ENCODE data around the gene LRRC37A. TPM values are rescaled to one million over a fixed set of nuclear protein-coding genes. Genes with fewer than 3 reads are reported as not detected.
"Not testable (repeated sequence)": the region's sequence is repeated elsewhere in the genome, so short reads cannot be mapped to it uniquely, and the experiment has no call there.

The LRRC37A gene
- polyA plus RNA-seq, 1 experiment, result 1.2 TPM

- no peak for TF ChIP-seq CTCF (IDR thresholded peaks at IDR 0.05; ENCODE audit: low read depth, low read length)
- ChIA-PET CTCF (interaction anchor here (2.0 kb wide), 1 partner anchor 13 kb away, joined by 5 read pairs; no protein-coding TSS in a partner anchor), POLR2A (no interaction called here)
- H3K27me3 ChIP-seq (ENCODE audit: control insufficient read depth, insufficient read depth, low read length), result no peaks in the 10 kb centered on the region
- no peaks in the 10 kb centered on the region; the same call in 1 of the 2 replicates for H3K9me3 ChIP-seq (ENCODE audit: control insufficient read depth, insufficient read depth, low read length)
- H3K4me3 ChIP-seq (ENCODE audit: low read depth, low read length), result no peak overlapping the region
- no peak for DNase-seq (ENCODE audit: low read depth, low spot score)
- H3K27ac ChIP-seq (ENCODE audit: low read depth, low read length), result no peak overlapping the region
Measured at GRCh38 chr17:46273541-46274236, 21.2 kb upstream of the LRRC37A start.

- ChIA-PET CTCF (interaction anchor here (1.4 to 2.0 kb wide), 2 partner anchors 13 to 272 kb away, joined by 3 to 5 read pairs; no protein-coding TSS in a partner anchor), POLR2A (no interaction called here)
- Histone ChIP-seq H3K4me3 (ENCODE audit: low read depth, low read length) (no peak overlapping the region), H3K27ac (ENCODE audit: low read depth, low read length) (no peak overlapping the region), H3K27me3 (ENCODE audit: control insufficient read depth, insufficient read depth, low read length) (no peaks in the 10 kb centered on the region), H3K9me3 (ENCODE audit: control insufficient read depth, insufficient read depth, low read length) (peaks cover 3% of the 10 kb centered on the region)
- no peak for DNase-seq (ENCODE audit: low read depth, low spot score)
- no peak for TF ChIP-seq CTCF (IDR thresholded peaks at IDR 0.05; ENCODE audit: low read depth, low read length)
Measured at GRCh38 chr17:46274238-46274637, 20.7 kb upstream of the LRRC37A start.

- POLR2A ChIA-PET; H3K27me3 ChIP-seq (ENCODE audit: control insufficient read depth, insufficient read depth, low read length); DNase-seq (ENCODE audit: low read depth, low spot score); H3K4me3 ChIP-seq (ENCODE audit: low read depth, low read length); H3K27ac ChIP-seq (ENCODE audit: low read depth, low read length); H3K9me3 ChIP-seq (ENCODE audit: control insufficient read depth, insufficient read depth, low read length): not testable (repeated sequence)
- CTCF ChIA-PET, result interaction anchor here (1.3 kb wide), 1 partner anchor 10 kb away, joined by 3 read pairs; no protein-coding TSS in a partner anchor
Measured at GRCh38 chr17:46276728-46277479, 18.0 kb upstream of the LRRC37A start.

GRCh38 chr17:46281336-46281735, 13.6 kb upstream of the LRRC37A start:
- H3K27ac ChIP-seq (ENCODE audit: low read depth, low read length); H3K9me3 ChIP-seq (ENCODE audit: control insufficient read depth, insufficient read depth, low read length); POLR2A ChIA-PET; DNase-seq (ENCODE audit: low read depth, low spot score); H3K4me3 ChIP-seq (ENCODE audit: low read depth, low read length); CTCF ChIA-PET; H3K27me3 ChIP-seq (ENCODE audit: control insufficient read depth, insufficient read depth, low read length): not testable (repeated sequence)

GRCh38 chr17:46282635-46283034, 12.3 kb upstream of the LRRC37A start:
- H3K27ac ChIP-seq (ENCODE audit: low read depth, low read length); POLR2A ChIA-PET; DNase-seq (ENCODE audit: low read depth, low spot score); H3K27me3 ChIP-seq (ENCODE audit: control insufficient read depth, insufficient read depth, low read length); CTCF ChIA-PET; H3K9me3 ChIP-seq (ENCODE audit: control insufficient read depth, insufficient read depth, low read length); H3K4me3 ChIP-seq (ENCODE audit: low read depth, low read length): not testable (repeated sequence)

GRCh38 chr17:46284467-46284866, 10.5 kb upstream of the LRRC37A start:
- POLR2A ChIA-PET; H3K27me3 ChIP-seq (ENCODE audit: control insufficient read depth, insufficient read depth, low read length); H3K4me3 ChIP-seq (ENCODE audit: low read depth, low read length); H3K9me3 ChIP-seq (ENCODE audit: control insufficient read depth, insufficient read depth, low read length); H3K27ac ChIP-seq (ENCODE audit: low read depth, low read length); DNase-seq (ENCODE audit: low read depth, low spot score); CTCF ChIA-PET: not testable (repeated sequence)

GRCh38 chr17:46285500-46285899, 9.4 kb upstream of the LRRC37A start:
- DNase-seq (ENCODE audit: low read depth, low spot score); H3K27ac ChIP-seq (ENCODE audit: low read depth, low read length); H3K27me3 ChIP-seq (ENCODE audit: control insufficient read depth, insufficient read depth, low read length); H3K9me3 ChIP-seq (ENCODE audit: control insufficient read depth, insufficient read depth, low read length); CTCF ChIA-PET; POLR2A ChIA-PET; H3K4me3 ChIP-seq (ENCODE audit: low read depth, low read length): not testable (repeated sequence)

All from AG04450 (cell line).